AG04449 (cell line): ENCODE data around the gene C1QTNF8.

ENCODE experiments used
- CTCF ChIA-PET: fragments of 350-600 bp; formaldehyde crosslinking; extraction: SDS; loops from one replicate; lab custom pipeline; 2021; ENCODE audit warnings: antibody characterized with exemption; lab: Yijun Ruan, JAX
- POLR2A ChIA-PET: fragments of 400-600, 350-600 bp; formaldehyde crosslinking; extraction: SDS; loops from one replicate; lab custom pipeline; 2020; ENCODE audit warnings: antibody characterized with exemption, inconsistent platforms; lab: Yijun Ruan, JAX
- DNase-seq: peaks from one replicate; pipeline ENCODE4 v3.0.0-alpha.2; 2010; ENCODE audit warnings: low read depth, low spot score
- H3K4me3 ChIP-seq: 2 replicates; pipeline ENCODE4 v1.5.1; 2011; ENCODE audit warnings: low read depth, mild to moderate bottlenecking, control low read depth, low read length
- CTCF ChIP-seq: IDR thresholded peaks from one replicate; pipeline ENCODE4 v1.5.1; 2011; ENCODE audit warnings: mild to moderate bottlenecking, moderate library complexity, low read length, control low read depth, inconsistent platforms; ENCODE audit not compliant: insufficient read depth; ENCODE audit errors: missing control alignments

Gene C1QTNF8

GRCh38 chr16:1080801-1081733, 15.0 kb downstream of the C1QTNF8 start:
- H3K4me3 ChIP-seq: no peak overlapping the region
- ChIA-PET POLR2A (interaction anchor here (0.7 kb wide), 1 partner anchor 197 kb away, joined by 3 read pairs; no protein-coding TSS in a partner anchor), CTCF (interaction anchor here (1.4 kb wide), 1 partner anchor 22 kb away, joined by 3 read pairs; no protein-coding TSS in a partner anchor)
- DNase-seq: no peak
- TF ChIP-seq CTCF: no peak

GRCh38 chr16:1079786-1080525, 16.1 kb downstream of the C1QTNF8 start:
- no peak overlapping the region for H3K4me3 ChIP-seq
- TF ChIP-seq CTCF: no peak
- ChIA-PET CTCF (no interaction called here), POLR2A (no interaction called here)
- no peak for DNase-seq

GRCh38 chr16:1079341-1079740, 16.7 kb downstream of the C1QTNF8 start:
- TF ChIP-seq CTCF: no peak
- H3K4me3 ChIP-seq: no peak overlapping the region
- no peak for DNase-seq
- ChIA-PET POLR2A (no interaction called here), CTCF (no interaction called here)

- H3K4me3 ChIP-seq: no peak overlapping the region
- TF ChIP-seq CTCF: no peak
- DNase-seq: no peak
- ChIA-PET CTCF (no interaction called here), POLR2A (no interaction called here)
Observed at GRCh38 chr16:1078579-1079021, 17.4 kb downstream of the C1QTNF8 start.

GRCh38 chr16:1077877-1078578, 18.0 kb downstream of the C1QTNF8 start:
- POLR2A ChIA-PET: no interaction called here
- DNase-seq: no peak
- CTCF ChIA-PET: interaction anchor here (1.5 kb wide), 1 partner anchor 20 kb away, joined by 7 read pairs; no protein-coding TSS in a partner anchor
- H3K4me3 ChIP-seq: no peak overlapping the region
- no peak for TF ChIP-seq CTCF
